ENCODE data around the gene OR4D11.

The OR4D11 gene

GRCh38 chr11:59550368-59550841 lies 47.0 kb downstream of the OR4D11 start:
- peak; percentile 91 to 92 for DNase-seq

DNA sequence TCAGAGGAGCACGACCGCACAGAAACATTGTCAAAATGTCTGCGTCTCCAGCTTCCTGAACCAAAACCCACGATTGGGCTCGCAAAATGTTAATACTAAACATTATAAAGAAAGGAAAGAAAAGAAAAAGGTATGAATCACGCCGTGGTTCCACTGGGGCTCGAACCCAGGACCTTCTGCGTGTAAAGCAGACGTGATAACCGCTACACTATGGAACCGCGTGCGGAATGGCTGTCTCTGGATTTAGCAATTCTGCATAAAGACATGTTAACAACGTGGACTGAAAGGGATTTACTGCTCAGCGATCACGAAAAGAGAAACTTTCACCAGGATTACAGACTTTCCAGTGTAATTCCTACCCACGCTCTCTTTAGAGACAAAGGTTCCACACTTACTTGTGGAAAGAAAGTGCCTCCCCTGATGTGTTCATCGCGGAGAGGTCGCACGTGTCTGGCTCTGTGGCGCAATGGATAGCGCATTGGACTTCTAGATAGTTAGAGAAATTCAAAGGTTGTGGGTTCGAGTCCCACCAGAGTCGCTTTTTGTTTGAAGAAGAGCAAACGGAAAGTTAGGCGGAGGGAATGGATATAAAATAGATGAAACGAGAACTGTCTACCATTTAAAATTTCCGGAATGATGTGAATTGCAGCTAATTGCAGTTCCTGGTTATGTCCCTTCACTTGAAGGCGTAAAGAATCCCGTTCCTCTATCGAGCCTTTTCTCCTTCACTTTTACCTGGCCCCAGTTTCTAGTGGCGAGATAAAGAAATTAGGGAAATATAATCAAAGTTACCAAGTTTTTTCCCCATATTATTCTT lies 47.7 kb downstream of the OR4D11 start:
- DNase-seq, result peak; percentile 84 to 85

DNA sequence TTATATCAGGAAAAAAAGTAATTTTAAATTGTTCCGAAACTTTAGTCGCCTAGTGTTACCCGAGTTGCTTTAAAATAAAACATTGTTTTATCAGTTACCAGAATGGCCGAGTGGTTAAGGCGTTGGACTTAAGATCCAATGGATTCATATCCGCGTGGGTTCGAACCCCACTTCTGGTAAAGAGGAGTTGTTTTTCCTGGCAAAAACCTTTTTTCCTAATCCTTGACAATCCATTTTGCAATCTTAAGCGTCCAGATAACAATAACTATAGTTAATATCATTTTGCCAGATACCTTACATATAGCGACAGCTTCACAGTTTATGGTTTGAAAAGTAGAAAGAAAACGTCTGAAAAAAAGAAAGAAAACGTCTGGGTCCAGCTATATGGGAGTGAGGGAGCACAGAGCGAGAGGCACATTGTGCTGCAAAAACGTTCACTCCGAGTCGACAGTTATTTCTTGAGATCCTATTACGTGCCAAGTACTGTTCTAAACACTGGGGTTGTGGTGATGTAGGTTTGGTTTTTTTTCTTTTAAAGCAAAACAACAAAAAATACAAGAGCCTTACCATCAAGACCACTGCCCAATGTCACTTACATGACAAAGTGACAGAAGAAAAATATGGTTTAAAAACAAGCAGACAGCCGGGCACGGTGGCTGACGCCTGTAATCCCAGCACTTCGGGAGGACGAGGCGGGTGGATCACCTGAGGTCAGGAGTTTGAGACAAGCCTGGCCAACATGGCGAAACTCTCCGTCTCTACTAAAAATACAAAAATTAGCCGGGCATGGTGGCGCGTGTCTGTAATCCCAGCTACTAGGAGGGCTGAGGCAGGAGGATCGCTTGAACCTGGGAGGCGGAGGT lies 48.5 kb downstream of the OR4D11 start:
- DNase-seq, result peak; percentile 36 to 40

GRCh38 chr11:59552844-59553243 lies 49.5 kb downstream of the OR4D11 start:
- no peak for DNase-seq

- no peak for DNase-seq
These were observed 49.9 kb downstream of the OR4D11 start for GRCh38 chr11:59553323-59553722.
